A549 (cell line): ENCODE results near the gene CACNA2D2.

Experiments
- CEBPB ChIP-seq, 2 experiments: fragments of >200 bp in 1 of 2; sonication (Bioruptor Twin) in 1 of 2; formaldehyde crosslinking in 1 of 2; IDR thresholded peaks; 2 replicates each; pipeline ENCODE4 v1.6.1; 2012 to 2016
- CHD2 ChIP-seq: fragments of 150-350 bp; IDR thresholded peaks from 2 replicates; pipeline ENCODE4 v1.6.1; 2014; ENCODE audit warnings: low read length; ENCODE audit not compliant: partially characterized antibody
- CTCF ChIP-seq: fragments of >200 bp; sonication (Bioruptor Twin); formaldehyde crosslinking; IDR thresholded peaks from 3 replicates; pipeline ENCODE4 v1.5.1; 2016
- ELK1 ChIP-seq: fragments of 150-350 bp; IDR thresholded peaks from 2 replicates; pipeline ENCODE4 v1.6.1; 2014; ENCODE audit warnings: low read depth, mild to moderate bottlenecking, low read length
- EP300 ChIP-seq, 2 experiments: fragments of >200 bp; sonication (Bioruptor Twin); formaldehyde crosslinking; IDR thresholded peaks; 2 replicates in 1 of 2; 3 replicates in 1 of 2; pipeline ENCODE4 v1.6.1; 2016 to 2017
- HMGXB4 ChIP-seq: fragments of 250-450 bp; sonication (Bioruptor Pico); IDR thresholded peaks from 2 replicates; pipeline ENCODE4 v1.5.0; 2021; ENCODE audit warnings: mild to moderate bottlenecking, moderate library complexity, borderline replicate concordance
- HOXA7 ChIP-seq: fragments of 250-450 bp; sonication (Bioruptor Pico); IDR thresholded peaks from 2 replicates; pipeline ENCODE4 v1.5.0; 2020; ENCODE audit warnings: mild to moderate bottlenecking, moderate library complexity
- MYC ChIP-seq: IDR thresholded peaks from 2 replicates; pipeline ENCODE4 v1.6.1; 2012; ENCODE audit warnings: mild to moderate bottlenecking, inconsistent platforms, low read length, improper control_type of control experiment, borderline replicate concordance
- NR3C1 ChIP-seq: fragments of >200 bp; sonication (Bioruptor Twin); formaldehyde crosslinking; IDR thresholded peaks from 3 replicates; pipeline ENCODE4 v1.6.1; 2017
- PBX3 ChIP-seq: IDR thresholded peaks from 2 replicates; pipeline ENCODE4 v1.6.1; 2012
- POLR2A ChIP-seq: IDR thresholded peaks from 2 replicates; pipeline ENCODE4 v1.6.1; 2012; ENCODE audit warnings: mild to moderate bottlenecking, low read length
- RFX5 ChIP-seq: fragments of 450-650 bp; IDR thresholded peaks from 2 replicates; pipeline ENCODE4 v1.7.1; 2014; ENCODE audit warnings: antibody characterized with exemption, mild to moderate bottlenecking, moderate library complexity
- RNF2 ChIP-seq: fragments of 200-600 bp; sonication (generic); IDR thresholded peaks from 2 replicates; pipeline ENCODE4 v1.6.1; 2016; ENCODE audit warnings: low read depth, mild to moderate bottlenecking, antibody characterized with exemption, moderate library complexity, borderline replicate concordance
- ZC3H11A ChIP-seq: fragments of 450-650 bp; IDR thresholded peaks from 2 replicates; pipeline ENCODE4 v1.6.1; 2014; ENCODE audit warnings: antibody characterized with exemption, mild to moderate bottlenecking

- no peak for TF ChIP-seq CTCF
- no peak for TF ChIP-seq NR3C1
- TF ChIP-seq MYC: no peak
- no peak for TF ChIP-seq EP300 (IDR thresholded peaks at IDR 0.05)
- TF ChIP-seq HMGXB4 (CRISPR knock-in tag): no peak
- no peak for TF ChIP-seq POLR2A
- TF ChIP-seq RFX5: no peak
- TF ChIP-seq PBX3: no peak
- no peak for TF ChIP-seq CEBPB (IDR thresholded peaks at IDR 0.05)
- no peak for TF ChIP-seq RNF2
- no peak for TF ChIP-seq HOXA7
- TF ChIP-seq ELK1: no peak
- no peak for TF ChIP-seq CHD2
- no peak for TF ChIP-seq ZC3H11A
Observed at GRCh38 chr3:50345586-50346234, 157.7 kb downstream of the CACNA2D2 start, which contains the start of gene ZMYND10.
